HEK293T (cell line): ENCODE results near the gene PHYKPL.

ENCODE experiments used
- CTCF ChIA-PET: fragments of 350-600 bp; formaldehyde crosslinking; extraction: SDS; loops from one replicate; lab custom pipeline; 2021; ENCODE audit warnings: antibody characterized with exemption, inconsistent platforms; lab: Yijun Ruan, JAX
- POLR2A ChIA-PET: fragments of 350-600 bp; formaldehyde crosslinking; extraction: SDS; loops from one replicate; lab custom pipeline; 2020; ENCODE audit warnings: antibody characterized with exemption, inconsistent platforms; lab: Yijun Ruan, JAX
- DNase-seq: peaks from one replicate; pipeline ENCODE4 v3.0.0; 2012; ENCODE audit warnings: mixed read lengths; ENCODE audit errors: extremely low spot score
- ARNT ChIP-seq: fragments of 450-650 bp; IDR thresholded peaks from 2 replicates; pipeline ENCODE4 v1.6.1; 2017; ENCODE audit warnings: mild to moderate bottlenecking
- BHLHE40 ChIP-seq: fragments of 450-650 bp; IDR thresholded peaks from 2 replicates; pipeline ENCODE4 v1.6.1; 2016; ENCODE audit warnings: mild to moderate bottlenecking, moderate library complexity, borderline replicate concordance
- CTBP1 ChIP-seq: fragments of 450-650 bp; IDR thresholded peaks from 2 replicates; pipeline ENCODE4 v1.6.1; 2016; ENCODE audit warnings: borderline replicate concordance
- ELF4 ChIP-seq: fragments of 450-650 bp; IDR thresholded peaks from 2 replicates; pipeline ENCODE4 v1.6.1; 2017; ENCODE audit warnings: antibody characterized with exemption
- FOXA1 ChIP-seq: fragments of 450-650 bp; IDR thresholded peaks from 2 replicates; pipeline ENCODE4 v1.6.1; 2016; ENCODE audit warnings: mild to moderate bottlenecking
- FOXK2 ChIP-seq: fragments of 450-650 bp; IDR thresholded peaks from 2 replicates; pipeline ENCODE4 v1.6.1; 2016; ENCODE audit warnings: mild to moderate bottlenecking
- FOXM1 ChIP-seq: fragments of 450-650 bp; IDR thresholded peaks from 2 replicates; pipeline ENCODE4 v1.6.1; 2017; ENCODE audit warnings: mild to moderate bottlenecking, borderline replicate concordance
- HDGF ChIP-seq: fragments of 450-650 bp; IDR thresholded peaks from 2 replicates; pipeline ENCODE4 v1.6.1; 2017; ENCODE audit warnings: antibody characterized with exemption, borderline replicate concordance
- L3MBTL2 ChIP-seq: fragments of 450-650 bp; conservative IDR thresholded peaks from 2 replicates; pipeline ENCODE4 v1.6.1; 2016; ENCODE audit warnings: mild to moderate bottlenecking
- LEF1 ChIP-seq: fragments of 450-650 bp; IDR thresholded peaks from 2 replicates; pipeline ENCODE4 v1.6.1; 2017; ENCODE audit warnings: mild to moderate bottlenecking, borderline replicate concordance
- NFRKB ChIP-seq: fragments of 450-650 bp; IDR thresholded peaks from 2 replicates; pipeline ENCODE4 v1.6.1; 2016; ENCODE audit warnings: mild to moderate bottlenecking, moderate library complexity
- PKNOX1 ChIP-seq: fragments of 450-650 bp; IDR thresholded peaks from 2 replicates; pipeline ENCODE4 v1.6.1; 2016
- SP1 ChIP-seq: fragments of 450-650 bp; IDR thresholded peaks from 2 replicates; pipeline ENCODE4 v1.6.1; 2017
- SUZ12 ChIP-seq: fragments of 450-650 bp; IDR thresholded peaks from 2 replicates; pipeline ENCODE4 v1.6.1; 2016; ENCODE audit warnings: mild to moderate bottlenecking
- TARDBP ChIP-seq: fragments of 450-650 bp; IDR thresholded peaks from 2 replicates; pipeline ENCODE4 v1.6.1; 2016
- ZNF384 ChIP-seq: fragments of 450-650 bp; IDR thresholded peaks from 2 replicates; pipeline ENCODE4 v1.6.1; 2016

The PHYKPL gene

GRCh38 chr5:178273665-178274541, 41.3 kb upstream of the PHYKPL start:
- ChIA-PET CTCF (no interaction called here), POLR2A (no interaction called here)
- no peak for TF ChIP-seq FOXA1
- TF ChIP-seq NFRKB: no peak
- no peak for TF ChIP-seq CTBP1
- TF ChIP-seq HDGF: no peak
- no peak for TF ChIP-seq ELF4
- TF ChIP-seq FOXK2: no peak
- no peak for TF ChIP-seq SUZ12
- no peak for TF ChIP-seq TARDBP
- no peak for TF ChIP-seq FOXM1
- no peak for TF ChIP-seq LEF1
- TF ChIP-seq ZNF384: no peak
- no peak for TF ChIP-seq PKNOX1
- TF ChIP-seq SP1: no peak
- TF ChIP-seq ARNT: no peak
- TF ChIP-seq L3MBTL2: no peak
- TF ChIP-seq BHLHE40: no peak
- no peak for DNase-seq

GRCh38 chr5:178273041-178273440, 40.4 kb upstream of the PHYKPL start:
- no peak for DNase-seq
- ChIA-PET CTCF (no interaction called here), POLR2A (no interaction called here)
- TF ChIP-seq FOXM1: no peak
- TF ChIP-seq TARDBP: no peak
- no peak for TF ChIP-seq BHLHE40
- TF ChIP-seq FOXA1: no peak
- no peak for TF ChIP-seq HDGF
- TF ChIP-seq NFRKB: no peak
- TF ChIP-seq SUZ12: no peak
- no peak for TF ChIP-seq PKNOX1
- TF ChIP-seq ELF4: no peak
- TF ChIP-seq SP1: no peak
- TF ChIP-seq CTBP1: no peak
- TF ChIP-seq L3MBTL2: no peak
- no peak for TF ChIP-seq FOXK2
- TF ChIP-seq ZNF384: no peak

DNA sequence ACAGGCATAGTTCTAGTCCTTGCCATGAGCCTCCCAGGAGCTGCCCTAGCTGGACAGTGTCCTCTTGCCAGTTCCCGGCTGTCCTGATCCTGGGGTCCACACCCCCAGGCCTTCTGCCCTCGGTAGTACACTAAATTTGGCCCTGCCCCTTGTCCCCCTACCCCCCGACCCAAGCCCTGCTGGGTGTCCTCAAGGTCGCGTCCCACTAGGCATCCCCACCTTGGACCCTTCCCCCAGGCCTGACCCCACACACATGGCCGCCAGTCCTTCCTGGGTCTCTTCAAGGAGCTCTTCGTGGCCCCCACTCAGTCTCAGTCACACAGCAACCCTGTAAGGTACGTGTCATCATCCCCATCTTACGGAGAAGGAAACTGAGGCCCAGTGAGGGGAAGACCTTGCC, 40.0 kb upstream of the PHYKPL start:
- TF ChIP-seq NFRKB: no peak
- no peak for TF ChIP-seq LEF1
- no peak for TF ChIP-seq ELF4
- no peak for TF ChIP-seq PKNOX1
- no peak for TF ChIP-seq BHLHE40
- no peak for TF ChIP-seq L3MBTL2
- no peak for TF ChIP-seq CTBP1
- TF ChIP-seq TARDBP: no peak
- ChIA-PET CTCF (interaction anchor here (0.7 kb wide), 1 partner anchor 76 kb away, joined by 3 read pairs; no protein-coding TSS in a partner anchor), POLR2A (no interaction called here)
- DNase-seq: no peak

DNA sequence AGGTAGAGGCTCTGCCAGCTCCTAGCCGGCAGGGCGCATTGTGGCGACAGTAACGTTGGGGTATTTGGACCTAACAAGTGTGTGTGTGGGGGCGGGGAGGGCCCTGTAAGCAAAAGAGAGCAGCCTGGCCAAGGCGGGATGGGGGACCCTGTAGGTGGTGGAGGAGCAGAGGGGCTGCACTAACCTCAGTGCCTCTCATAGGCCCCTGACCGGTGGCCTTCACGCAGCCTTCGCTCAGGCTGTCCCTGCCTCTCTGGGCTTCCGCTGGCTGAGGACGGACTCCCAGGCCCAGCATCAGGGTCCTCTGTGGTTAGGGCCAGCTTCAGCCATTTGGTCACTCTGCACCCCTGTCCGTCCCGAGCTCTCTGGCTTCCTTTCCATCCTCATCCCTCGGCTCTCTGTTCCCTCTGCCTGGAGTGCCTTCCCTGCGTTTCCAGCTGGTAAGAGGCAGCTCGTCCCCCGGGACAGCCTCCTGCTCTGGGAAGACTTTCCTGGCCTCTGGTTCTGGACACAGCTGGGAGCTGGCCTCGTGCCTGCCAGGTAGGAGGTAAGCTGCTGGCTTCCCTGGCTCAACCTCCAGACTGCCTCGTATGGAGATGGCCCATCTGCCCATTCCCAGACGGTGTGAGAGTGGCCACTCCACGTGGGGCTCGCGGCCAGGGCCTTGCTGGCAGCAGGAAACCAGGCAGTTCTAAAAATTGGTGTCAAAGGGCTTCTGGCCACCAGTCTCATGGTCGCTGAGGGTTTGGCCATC, 39.3 kb upstream of the PHYKPL start:
- TF ChIP-seq SP1 (no peak), FOXM1 (no peak), CTBP1 (no peak), SUZ12 (no peak), ARNT (no peak), TARDBP (no peak), PKNOX1 (no peak), ELF4 (no peak), L3MBTL2 (no peak), ZNF384 (no peak), HDGF (no peak), BHLHE40 (no peak), LEF1 (no peak), FOXK2 (no peak), FOXA1 (no peak), NFRKB (no peak)
- no peak for DNase-seq
- ChIA-PET CTCF (interaction anchor here (0.7 kb wide), 1 partner anchor 75 kb away, joined by 3 read pairs; no protein-coding TSS in a partner anchor), POLR2A (no interaction called here)

DNA sequence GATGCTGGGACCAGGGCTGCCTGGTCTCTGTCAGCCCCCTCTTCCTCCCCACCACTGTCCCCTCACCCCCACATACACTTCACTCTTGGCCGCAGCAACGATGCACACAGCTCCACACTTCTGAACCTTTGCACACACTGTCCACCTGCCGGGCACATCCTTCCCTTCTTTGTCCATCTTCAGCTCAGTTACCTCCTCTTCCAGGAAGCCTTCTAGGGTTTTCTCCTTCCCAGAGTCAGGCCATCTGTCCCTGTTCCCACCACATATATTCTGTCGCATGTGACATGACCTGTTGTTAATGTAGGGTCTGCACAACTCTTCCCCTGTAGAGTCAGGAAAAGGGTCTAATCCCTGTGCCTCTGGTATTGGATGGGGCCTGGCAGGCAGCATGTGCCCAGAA, 38.6 kb upstream of the PHYKPL start:
- DNase-seq: no peak
- CTCF ChIA-PET: interaction anchor here (1.0 kb wide), 1 partner anchor 9 kb away, joined by 4 read pairs; no protein-coding TSS in a partner anchor
- no peak for TF ChIP-seq FOXK2
- TF ChIP-seq HDGF: no peak
- no peak for TF ChIP-seq FOXM1
- TF ChIP-seq ELF4: no peak
- TF ChIP-seq L3MBTL2: no peak
- TF ChIP-seq ZNF384: no peak
- TF ChIP-seq NFRKB: no peak
- TF ChIP-seq ARNT: no peak
- TF ChIP-seq PKNOX1: no peak
- TF ChIP-seq SP1: no peak
- no peak for TF ChIP-seq BHLHE40
- no peak for TF ChIP-seq LEF1
- no peak for TF ChIP-seq FOXA1
- TF ChIP-seq SUZ12: no peak
- TF ChIP-seq TARDBP: no peak
- TF ChIP-seq CTBP1: no peak
- POLR2A ChIA-PET: no interaction called here
